ENCODE results near the gene LIPH.
"Not testable (repeated sequence)": the region's sequence is repeated elsewhere in the genome, so short reads cannot be mapped to it uniquely, and the experiment has no call there.

Gene LIPH

GRCh38 chr3:185552358-185552877 is at the start of gene LIPH:
Gene LIPH, minus strand, starts transcription at chr3:185552588. Its CDS starts 117 bp downstream, at chr3:185552471.
- peak; percentile 23 to 34 for DNase-seq

- DNase-seq = peak in 1 of 2 experiments; percentile 25
Observed at GRCh38 chr3:185595526-185595925, 43.1 kb upstream of the LIPH start.

GRCh38 chr3:185594073-185594472 is 41.7 kb upstream of the LIPH start:
- peak in 1 of 2 experiments; percentile 20 for DNase-seq

GRCh38 chr3:185586686-185587039 is 34.3 kb upstream of the LIPH start:
- DNase-seq = no peak

GRCh38 chr3:185585859-185586685 is 33.7 kb upstream of the LIPH start, which contains the start of gene SENP2:
Gene SENP2, plus strand, starts transcription at chr3:185586295. Its CDS starts 119 bp downstream, at chr3:185586414.
- DNase-seq = peak; percentile 99

- no peak for DNase-seq
Observed at GRCh38 chr3:185585518-185585858, 33.1 kb upstream of the LIPH start.

GRCh38 chr3:185584686-185585085 is 32.3 kb upstream of the LIPH start:
- DNase-seq = no peak

GRCh38 chr3:185583925-185584324 is 31.5 kb upstream of the LIPH start:
- DNase-seq = no peak

GRCh38 chr3:185582871-185583270 is 30.5 kb upstream of the LIPH start:
- no peak for DNase-seq

- DNase-seq = no peak
Observed at GRCh38 chr3:185582236-185582635, 29.8 kb upstream of the LIPH start.

GRCh38 chr3:185575108-185575869 is 22.9 kb upstream of the LIPH start:
- DNase-seq = peak; percentile 61 to 81

GRCh38 chr3:185572183-185572582 is 19.8 kb upstream of the LIPH start:
- no peak for DNase-seq

GRCh38 chr3:185561958-185562357 is 9.6 kb upstream of the LIPH start:
- DNase-seq = peak; percentile 74 to 78

- DNase-seq = peak; percentile 53 to 56
Observed at GRCh38 chr3:185561374-185561943, 9.1 kb upstream of the LIPH start.

GRCh38 chr3:185560676-185561075 is 8.3 kb upstream of the LIPH start:
- DNase-seq = no peak

- DNase-seq = no peak
Observed at GRCh38 chr3:185559706-185560090, 7.3 kb upstream of the LIPH start.

GRCh38 chr3:185558395-185558794 is 6.0 kb upstream of the LIPH start:
- DNase-seq = no peak

GRCh38 chr3:185556640-185557039 is 4.3 kb upstream of the LIPH start:
- not testable (repeated sequence) for DNase-seq

- no peak for DNase-seq
Observed at GRCh38 chr3:185555860-185556347, 3.5 kb upstream of the LIPH start.

- no peak for DNase-seq
Observed at GRCh38 chr3:185555101-185555501, 2.7 kb upstream of the LIPH start.

- no peak for DNase-seq
Observed at GRCh38 chr3:185549651-185550111, 2.7 kb downstream of the LIPH start.

GRCh38 chr3:185549122-185549521 is 3.3 kb downstream of the LIPH start:
- DNase-seq = no peak

- no peak for DNase-seq
Observed at GRCh38 chr3:185540695-185541094, 11.7 kb downstream of the LIPH start.
